ENCODE measurements around the gene KNDC1.

KNDC1 gene

DNA sequence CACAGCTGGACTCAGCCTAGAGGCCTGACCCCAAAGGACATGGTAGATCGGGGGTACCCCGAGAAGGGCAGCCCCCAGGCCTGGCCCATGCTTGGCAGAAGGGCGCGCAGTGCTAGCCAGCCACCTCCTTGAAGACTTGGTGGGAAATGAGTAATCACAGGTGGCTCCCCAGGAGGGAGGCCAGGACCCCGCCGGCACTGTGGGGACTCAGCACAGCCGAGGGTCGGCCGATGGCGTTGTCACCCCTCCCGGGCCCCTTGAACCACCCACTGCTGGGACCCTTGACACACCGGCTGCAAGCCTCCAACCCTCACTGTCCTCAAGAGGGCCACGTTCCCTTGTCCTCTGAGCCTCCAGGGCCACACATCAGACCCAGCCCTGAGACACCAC is 44.6 kb upstream of the KNDC1 start:
- Histone ChIP-seq H3K9me3 (ENCODE audit: insufficient read depth, low read length) (no peaks in the 10 kb centered on the region), H3K79me2 (ENCODE audit: low read length) (no peaks in the 10 kb centered on the region), H3K4me3 (ENCODE audit: low read length) (no peak overlapping the region), H3K4me1 (ENCODE audit: low read length) (no peaks in the 10 kb centered on the region), H3K36me3 (replicated peaks; ENCODE audit: low read depth, low read length) (no peaks in the 10 kb centered on the region), H3K9ac (ENCODE audit: low read length) (no peak overlapping the region), H4K20me1 (ENCODE audit: insufficient read depth, low read length) (no peaks in the 10 kb centered on the region), H3K27me3 (ENCODE audit: low read depth, low read length) (no peaks in the 10 kb centered on the region), H2AFZ (ENCODE audit: low read depth, low read length) (no peak overlapping the region), H3K27ac (ENCODE audit: low read length) (no peak overlapping the region), H3K4me2 (ENCODE audit: low read length) (no peak overlapping the region)
- TF ChIP-seq, protein P1, sequence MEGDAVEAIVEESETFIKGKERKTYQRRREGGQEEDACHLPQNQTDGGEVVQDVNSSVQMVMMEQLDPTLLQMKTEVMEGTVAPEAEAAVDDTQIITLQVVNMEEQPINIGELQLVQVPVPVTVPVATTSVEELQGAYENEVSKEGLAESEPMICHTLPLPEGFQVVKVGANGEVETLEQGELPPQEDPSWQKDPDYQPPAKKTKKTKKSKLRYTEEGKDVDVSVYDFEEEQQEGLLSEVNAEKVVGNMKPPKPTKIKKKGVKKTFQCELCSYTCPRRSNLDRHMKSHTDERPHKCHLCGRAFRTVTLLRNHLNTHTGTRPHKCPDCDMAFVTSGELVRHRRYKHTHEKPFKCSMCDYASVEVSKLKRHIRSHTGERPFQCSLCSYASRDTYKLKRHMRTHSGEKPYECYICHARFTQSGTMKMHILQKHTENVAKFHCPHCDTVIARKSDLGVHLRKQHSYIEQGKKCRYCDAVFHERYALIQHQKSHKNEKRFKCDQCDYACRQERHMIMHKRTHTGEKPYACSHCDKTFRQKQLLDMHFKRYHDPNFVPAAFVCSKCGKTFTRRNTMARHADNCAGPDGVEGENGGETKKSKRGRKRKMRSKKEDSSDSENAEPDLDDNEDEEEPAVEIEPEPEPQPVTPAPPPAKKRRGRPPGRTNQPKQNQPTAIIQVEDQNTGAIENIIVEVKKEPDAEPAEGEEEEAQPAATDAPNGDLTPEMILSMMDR (IDR thresholded peaks at IDR 0.05; ENCODE audit: low read depth, low read length): no peak
- no peak for TF ChIP-seq EZH2phosphoT487 (IDR thresholded peaks at IDR 0.05; ENCODE audit: low read depth)

DNA sequence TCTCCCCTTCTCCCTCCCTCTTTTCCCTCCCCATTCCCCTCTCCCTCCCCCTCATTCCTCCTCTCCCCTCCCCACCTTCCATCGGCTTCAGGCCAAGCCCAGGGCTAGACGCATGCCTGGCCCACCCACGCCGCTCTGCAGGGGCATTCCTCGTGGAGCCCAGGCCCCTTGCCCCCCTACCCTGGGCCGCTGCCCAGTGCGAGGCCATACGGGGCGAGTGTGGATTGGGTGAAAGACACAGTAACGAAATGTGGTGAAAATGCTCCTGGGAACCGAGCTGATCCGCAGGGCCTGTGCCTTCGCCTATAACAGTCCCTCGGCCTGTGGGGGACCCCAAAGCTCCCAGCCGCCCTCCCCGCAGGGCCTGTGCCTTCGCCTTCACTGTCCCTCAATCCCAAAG is 44.0 kb upstream of the KNDC1 start:
- H3K79me2 ChIP-seq (ENCODE audit: low read length): no peaks in the 10 kb centered on the region
- no peak overlapping the region for H2AFZ ChIP-seq (ENCODE audit: low read depth, low read length)
- no peaks in the 10 kb centered on the region for H3K9me3 ChIP-seq (ENCODE audit: insufficient read depth, low read length)
- H3K36me3 ChIP-seq (replicated peaks; ENCODE audit: low read depth, low read length): no peaks in the 10 kb centered on the region
- no peaks in the 10 kb centered on the region for H4K20me1 ChIP-seq (ENCODE audit: insufficient read depth, low read length)
- no peak overlapping the region for H3K4me3 ChIP-seq (ENCODE audit: low read length)
- H3K27ac ChIP-seq (ENCODE audit: low read length): no peak overlapping the region
- H3K27me3 ChIP-seq (ENCODE audit: low read depth, low read length): no peaks in the 10 kb centered on the region
- H3K4me1 ChIP-seq (ENCODE audit: low read length): no peaks in the 10 kb centered on the region
- no peak for TF ChIP-seq EZH2phosphoT487 (IDR thresholded peaks at IDR 0.05; ENCODE audit: low read depth)
- TF ChIP-seq, protein P1 (IDR thresholded peaks at IDR 0.05; ENCODE audit: low read depth, low read length): no peak
- H3K9ac ChIP-seq (ENCODE audit: low read length): no peak overlapping the region
- H3K4me2 ChIP-seq (ENCODE audit: low read length): no peak overlapping the region

DNA sequence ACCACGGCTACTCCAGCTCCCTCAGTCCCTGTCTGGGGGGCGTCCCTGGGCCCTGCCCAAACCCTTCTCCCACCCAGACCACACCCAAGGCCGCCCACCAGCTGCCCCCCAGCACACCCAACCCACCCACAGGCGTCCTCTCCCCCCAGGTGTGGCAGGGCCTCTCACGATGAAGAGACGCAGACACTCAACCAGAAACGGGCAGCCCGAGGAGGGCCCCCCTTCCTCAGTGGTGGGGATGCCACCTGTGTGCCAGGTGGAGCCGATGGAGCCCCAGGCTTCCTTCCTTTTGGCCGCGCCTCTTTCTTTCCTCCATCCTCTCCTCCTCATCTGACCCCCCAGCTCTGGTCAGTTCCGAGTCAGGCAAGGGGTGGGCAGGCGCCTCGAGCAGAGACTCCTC is 43.6 kb upstream of the KNDC1 start:
- TF ChIP-seq, protein P1 (IDR thresholded peaks at IDR 0.05; ENCODE audit: low read depth, low read length): no peak
- no peak for TF ChIP-seq EZH2phosphoT487 (IDR thresholded peaks at IDR 0.05; ENCODE audit: low read depth)
- Histone ChIP-seq H3K27me3 (ENCODE audit: low read depth, low read length) (no peaks in the 10 kb centered on the region), H3K9ac (ENCODE audit: low read length) (no peak overlapping the region), H3K4me1 (ENCODE audit: low read length) (no peaks in the 10 kb centered on the region), H3K4me3 (ENCODE audit: low read length) (no peak overlapping the region), H3K27ac (ENCODE audit: low read length) (no peak overlapping the region), H3K4me2 (ENCODE audit: low read length) (no peak overlapping the region), H3K9me3 (ENCODE audit: insufficient read depth, low read length) (no peaks in the 10 kb centered on the region), H2AFZ (ENCODE audit: low read depth, low read length) (no peak overlapping the region), H3K36me3 (replicated peaks; ENCODE audit: low read depth, low read length) (no peaks in the 10 kb centered on the region), H4K20me1 (ENCODE audit: insufficient read depth, low read length) (no peaks in the 10 kb centered on the region), H3K79me2 (ENCODE audit: low read length) (no peaks in the 10 kb centered on the region)

DNA sequence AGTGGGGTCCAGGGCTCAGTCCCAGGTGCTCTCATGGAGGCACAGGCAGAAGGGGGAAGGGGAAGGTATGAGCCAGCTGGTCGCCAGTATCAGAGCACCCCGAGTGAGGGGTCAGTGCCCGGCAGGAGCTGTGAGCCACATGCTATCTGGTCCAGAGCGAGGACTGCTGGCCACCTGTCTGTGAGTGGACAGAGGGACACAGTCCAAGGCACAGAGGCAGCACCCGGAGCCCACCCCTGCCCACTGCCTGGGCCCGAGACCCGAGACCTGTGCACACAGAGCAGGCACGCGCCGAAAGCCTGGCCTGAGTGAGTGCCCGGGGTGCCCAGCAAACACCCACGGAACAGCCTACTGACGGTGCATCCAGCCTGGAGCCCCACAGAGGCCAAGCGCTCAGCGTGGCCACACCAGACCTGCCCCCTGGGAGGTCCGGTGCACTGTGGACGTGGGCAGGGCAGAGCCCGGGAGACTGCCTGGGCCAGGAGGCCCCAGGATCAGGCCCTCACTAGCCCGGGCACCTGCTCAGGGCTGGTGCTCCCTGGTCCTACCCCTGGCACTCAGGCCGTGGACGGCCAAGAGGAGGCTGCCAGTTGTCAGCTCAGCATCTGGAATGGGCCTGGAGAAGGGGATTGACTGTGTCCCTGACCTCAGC is 42.9 kb upstream of the KNDC1 start:
- Histone ChIP-seq H3K36me3 (replicated peaks; ENCODE audit: low read depth, low read length) (no peaks in the 10 kb centered on the region), H3K9me3 (ENCODE audit: insufficient read depth, low read length) (no peaks in the 10 kb centered on the region)
- TF ChIP-seq, protein P1 (IDR thresholded peaks at IDR 0.05; ENCODE audit: low read depth, low read length): no peak
- TF ChIP-seq EZH2phosphoT487 (IDR thresholded peaks at IDR 0.05; ENCODE audit: low read depth): no peak

More for the DNA sequence above, 42.9 kb upstream of the KNDC1 start:
- H4K20me1 ChIP-seq (ENCODE audit: insufficient read depth, low read length): no peaks in the 10 kb centered on the region
- no peak overlapping the region for H3K27ac ChIP-seq (ENCODE audit: low read length)
- no peak overlapping the region for H3K9ac ChIP-seq (ENCODE audit: low read length)
- no peaks in the 10 kb centered on the region for H3K27me3 ChIP-seq (ENCODE audit: low read depth, low read length)
- H2AFZ ChIP-seq (ENCODE audit: low read depth, low read length): no peak overlapping the region
- no peak overlapping the region for H3K4me2 ChIP-seq (ENCODE audit: low read length)
- no peak overlapping the region for H3K4me3 ChIP-seq (ENCODE audit: low read length)
- no peaks in the 10 kb centered on the region for H3K4me1 ChIP-seq (ENCODE audit: low read length)
- no peaks in the 10 kb centered on the region for H3K79me2 ChIP-seq (ENCODE audit: low read length)
